Right atrium auricular region (tissue), 2 donors: ENCODE data around the gene TAS2R13. TPM values are rescaled to one million over a fixed set of nuclear protein-coding genes. Genes with fewer than 3 reads are reported as not detected.

Source experiments
- DNase-seq: peaks from one replicate; pipeline ENCODE4 v3.0.0-alpha.2; 2019; ENCODE audit warnings: low spot score
- H3K27ac ChIP-seq, 2 donors: fragments of 200-600 bp; sonication (generic); 1 replicate in 1 of 2; 2 replicates in 1 of 2; pipeline ENCODE4 v1.5.1; 2016 to 2019
- H3K27me3 ChIP-seq, 2 donors: fragments of 200-600 bp; sonication (generic); one replicate each; pipeline versions ENCODE4 v1.5.1 to v1.6.0; 2017 to 2019
- H3K36me3 ChIP-seq: fragments of 200-600 bp; sonication (generic); one replicate; pipeline ENCODE4 v1.5.1; 2016
- H3K4me1 ChIP-seq, 2 donors: fragments of 200-600 bp; sonication (generic); one replicate each; pipeline versions ENCODE4 v1.5.1 to v1.6.0; 2017 to 2019
- H3K4me3 ChIP-seq, 2 donors: fragments of 200-600 bp; sonication (generic); 1 replicate in 1 of 2; 2 replicates in 1 of 2; pipeline ENCODE4 v1.5.1; 2017 to 2019; ENCODE audit warnings: mild to moderate bottlenecking in 1 of 2, moderate library complexity in 1 of 2
- H3K9me3 ChIP-seq, 2 donors: fragments of 200-600 bp; sonication (generic); one replicate each; pipeline ENCODE4 v1.5.1; 2019
- total RNA-seq, 2 donors: library from RNA; depleted of rRNA; stranded (reverse); fragments of >200 nt; gene quantifications; one replicate each; pipeline ENCODE4 v1.1.0, GENCODE V29; 2016
- TF ChIP-seq, protein P1 (sequence below), 2 donors: fragments of 200-600 bp; sonication (generic); IDR thresholded peaks; one replicate each; pipeline ENCODE4 v1.5.1; 2019; ENCODE audit warnings: antibody characterized with exemption in 2 of 2

Gene TAS2R13
- under 1 TPM; 0.24 to 0.63 TPM for total RNA-seq

DNA sequence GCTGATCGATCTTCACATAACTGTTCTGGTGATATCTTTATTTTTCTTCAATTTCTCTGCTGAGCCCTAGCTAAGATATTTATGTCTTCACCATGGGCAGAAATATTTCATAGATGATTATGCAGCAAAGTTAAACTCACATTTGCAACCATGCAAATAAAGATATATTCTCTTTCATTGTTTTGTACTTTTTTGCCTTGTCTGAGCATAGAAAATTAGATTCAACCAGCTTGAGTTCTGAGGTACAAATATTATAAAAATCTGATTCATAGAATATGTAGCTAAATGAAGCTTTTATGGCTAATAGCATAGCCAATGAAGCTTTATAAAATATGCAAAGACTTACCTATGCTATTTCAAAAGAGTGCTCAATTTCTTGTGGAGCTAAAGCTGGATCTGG lies at the start of gene TAS2R13:
Gene TAS2R13 (minus strand): TSS at position 101 of the 400 bp plus-strand sequence. CDS start 264 bp downstream, outside the sequence.
- no peak for DNase-seq
- H3K27me3 ChIP-seq = no peaks in the 10 kb centered on the region
- TF ChIP-seq, protein P1, sequence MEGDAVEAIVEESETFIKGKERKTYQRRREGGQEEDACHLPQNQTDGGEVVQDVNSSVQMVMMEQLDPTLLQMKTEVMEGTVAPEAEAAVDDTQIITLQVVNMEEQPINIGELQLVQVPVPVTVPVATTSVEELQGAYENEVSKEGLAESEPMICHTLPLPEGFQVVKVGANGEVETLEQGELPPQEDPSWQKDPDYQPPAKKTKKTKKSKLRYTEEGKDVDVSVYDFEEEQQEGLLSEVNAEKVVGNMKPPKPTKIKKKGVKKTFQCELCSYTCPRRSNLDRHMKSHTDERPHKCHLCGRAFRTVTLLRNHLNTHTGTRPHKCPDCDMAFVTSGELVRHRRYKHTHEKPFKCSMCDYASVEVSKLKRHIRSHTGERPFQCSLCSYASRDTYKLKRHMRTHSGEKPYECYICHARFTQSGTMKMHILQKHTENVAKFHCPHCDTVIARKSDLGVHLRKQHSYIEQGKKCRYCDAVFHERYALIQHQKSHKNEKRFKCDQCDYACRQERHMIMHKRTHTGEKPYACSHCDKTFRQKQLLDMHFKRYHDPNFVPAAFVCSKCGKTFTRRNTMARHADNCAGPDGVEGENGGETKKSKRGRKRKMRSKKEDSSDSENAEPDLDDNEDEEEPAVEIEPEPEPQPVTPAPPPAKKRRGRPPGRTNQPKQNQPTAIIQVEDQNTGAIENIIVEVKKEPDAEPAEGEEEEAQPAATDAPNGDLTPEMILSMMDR (IDR thresholded peaks at IDR 0.05) = no peak
- H3K36me3 ChIP-seq = no peaks in the 10 kb centered on the region
- H3K27ac ChIP-seq = no peak within 1 kb of the TSS
- H3K4me1 ChIP-seq = no peaks in the 10 kb centered on the region
- no peak within 1 kb of the TSS for H3K4me3 ChIP-seq
- H3K9me3 ChIP-seq = peaks cover 5 to 10% of the 10 kb centered on the region in 2 donors

GRCh38 chr12:10957741-10958140 lies 48.4 kb upstream of the TAS2R13 start:
- no peaks in the 10 kb centered on the region for H3K9me3 ChIP-seq
- no peaks in the 10 kb centered on the region for H3K4me1 ChIP-seq
- no peaks in the 10 kb centered on the region for H3K27me3 ChIP-seq
- H3K4me3 ChIP-seq = no peak overlapping the region
- H3K27ac ChIP-seq = no peak overlapping the region
- no peaks in the 10 kb centered on the region for H3K36me3 ChIP-seq
- DNase-seq = no peak
- TF ChIP-seq, protein P1 (IDR thresholded peaks at IDR 0.05) = no peak

- no peak for DNase-seq
- Histone ChIP-seq H3K9me3 (no peaks in the 10 kb centered on the region), H3K27me3 (no peaks in the 10 kb centered on the region), H3K4me3 (no peak overlapping the region), H3K4me1 (no peaks in the 10 kb centered on the region), H3K27ac (no peak overlapping the region), H3K36me3 (no peaks in the 10 kb centered on the region)
- TF ChIP-seq, protein P1 (IDR thresholded peaks at IDR 0.05) = no peak
These were observed 46.7 kb upstream of the TAS2R13 start for GRCh38 chr12:10956085-10956484.

DNA sequence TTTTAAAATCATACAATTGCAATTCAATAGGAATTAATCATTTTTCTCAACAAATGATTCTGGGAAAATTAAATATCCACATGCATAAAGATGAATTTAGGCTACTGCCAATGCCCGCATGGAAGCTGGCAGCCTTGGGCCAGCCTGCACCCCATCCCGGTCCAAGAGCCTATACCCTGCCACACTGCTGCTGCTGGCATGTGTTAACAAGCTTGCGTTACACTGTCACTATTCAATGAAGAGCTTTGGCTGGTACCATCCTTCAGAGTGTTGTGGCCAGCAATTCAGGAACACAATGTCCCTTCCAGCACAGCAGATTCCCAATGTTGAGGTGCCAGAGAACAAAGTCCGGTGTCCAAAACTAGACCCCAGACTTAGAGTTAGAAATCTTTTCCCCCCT lies 43.3 kb upstream of the TAS2R13 start:
- no peak for DNase-seq
- Histone ChIP-seq H3K36me3 (no peaks in the 10 kb centered on the region), H3K27ac (no peak overlapping the region), H3K27me3 (no peaks in the 10 kb centered on the region), H3K4me1 (no peaks in the 10 kb centered on the region), H3K4me3 (no peak overlapping the region), H3K9me3 (no peaks in the 10 kb centered on the region)
- TF ChIP-seq, protein P1 (IDR thresholded peaks at IDR 0.05) = no peak

- Histone ChIP-seq H3K36me3 (no peaks in the 10 kb centered on the region), H3K4me3 (no peak overlapping the region), H3K4me1 (no peaks in the 10 kb centered on the region), H3K27me3 (no peaks in the 10 kb centered on the region), H3K9me3 (no peaks in the 10 kb centered on the region), H3K27ac (no peak overlapping the region)
- TF ChIP-seq, protein P1 (IDR thresholded peaks at IDR 0.05) = no peak
- no peak for DNase-seq
These were observed 33.8 kb upstream of the TAS2R13 start for GRCh38 chr12:10943167-10943566.

DNA sequence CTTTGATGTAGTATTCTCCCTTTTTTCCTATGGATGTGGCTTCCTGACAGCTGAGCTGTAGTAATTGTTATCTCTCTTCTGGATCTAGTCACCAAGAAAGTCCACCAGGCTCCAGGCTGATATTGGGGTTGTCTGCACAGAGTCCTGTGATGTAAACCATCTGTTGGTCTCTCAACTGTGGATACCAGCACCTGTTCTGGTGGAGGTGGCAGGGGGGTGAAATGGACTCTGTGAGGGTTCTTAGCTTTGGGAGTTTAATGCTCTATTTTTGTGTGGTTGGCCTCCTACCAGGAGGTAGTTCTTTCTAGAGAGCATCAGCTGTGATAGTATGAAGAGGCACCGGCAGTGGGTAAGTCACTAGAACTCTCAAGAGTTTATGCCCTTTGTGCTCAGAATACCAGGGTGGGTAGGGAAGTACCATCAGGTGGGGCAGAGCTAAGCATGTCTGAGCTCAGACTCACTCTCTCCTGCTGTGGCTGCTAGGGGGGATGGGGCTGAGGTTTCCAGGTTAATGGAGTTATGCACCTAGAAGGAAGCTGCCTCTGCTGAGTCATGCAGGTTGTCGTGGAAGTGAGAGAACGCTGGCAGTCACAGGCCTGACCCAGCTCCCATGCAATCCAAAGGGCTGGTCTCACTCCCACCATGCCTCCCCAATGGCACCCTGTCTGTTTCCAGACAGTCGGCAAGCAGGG lies 32.7 kb upstream of the TAS2R13 start:
- TF ChIP-seq, protein P1 (IDR thresholded peaks at IDR 0.05) = no peak

More for the DNA sequence above, 32.7 kb upstream of the TAS2R13 start:
- no peak for DNase-seq
- Histone ChIP-seq H3K27me3 (no peaks in the 10 kb centered on the region), H3K4me3 (no peak overlapping the region), H3K4me1 (no peaks in the 10 kb centered on the region), H3K36me3 (no peaks in the 10 kb centered on the region), H3K9me3 (no peaks in the 10 kb centered on the region), H3K27ac (no peak overlapping the region)
